WERI-Rb-1 (cell line): ENCODE measurements around the gene ABHD16B.

Experiments used
- DNase-seq: peaks from one replicate; pipeline ENCODE4 v3.0.0-alpha.2; 2020
- H3K27ac ChIP-seq: fragments of 250-450 bp; sonication (Bioruptor Pico); 2 replicates; pipeline ENCODE4 v1.5.1; 2020; ENCODE audit warnings: mild to moderate bottlenecking, moderate library complexity
- H3K27me3 ChIP-seq: fragments of 250-450 bp; sonication (Bioruptor Pico); 2 replicates; pipeline ENCODE4 v1.5.1; 2021; ENCODE audit warnings: mild to moderate bottlenecking, low read depth, moderate library complexity; ENCODE audit not compliant: insufficient read depth, severe bottlenecking
- H3K36me3 ChIP-seq: fragments of 250-450 bp; sonication (Bioruptor Pico); 2 replicates; pipeline ENCODE4 v1.5.1; 2020; ENCODE audit warnings: mild to moderate bottlenecking, moderate library complexity
- H3K4me3 ChIP-seq: 2 replicates; pipeline ENCODE4 v1.5.1; 2011; ENCODE audit warnings: low read depth, mild to moderate bottlenecking, control low read depth, low read length
- H3K9me3 ChIP-seq: fragments of 250-450 bp; sonication (Bioruptor Pico); 2 replicates; pipeline ENCODE4 v1.5.1; 2021; ENCODE audit warnings: mild to moderate bottlenecking, moderate library complexity; ENCODE audit not compliant: severe bottlenecking
- TF ChIP-seq, protein P1 (sequence below): IDR thresholded peaks from 2 replicates; pipeline ENCODE4 v1.5.1; 2011; ENCODE audit warnings: low read depth, mild to moderate bottlenecking, control low read depth, inconsistent platforms, low read length

The ABHD16B gene

DNA sequence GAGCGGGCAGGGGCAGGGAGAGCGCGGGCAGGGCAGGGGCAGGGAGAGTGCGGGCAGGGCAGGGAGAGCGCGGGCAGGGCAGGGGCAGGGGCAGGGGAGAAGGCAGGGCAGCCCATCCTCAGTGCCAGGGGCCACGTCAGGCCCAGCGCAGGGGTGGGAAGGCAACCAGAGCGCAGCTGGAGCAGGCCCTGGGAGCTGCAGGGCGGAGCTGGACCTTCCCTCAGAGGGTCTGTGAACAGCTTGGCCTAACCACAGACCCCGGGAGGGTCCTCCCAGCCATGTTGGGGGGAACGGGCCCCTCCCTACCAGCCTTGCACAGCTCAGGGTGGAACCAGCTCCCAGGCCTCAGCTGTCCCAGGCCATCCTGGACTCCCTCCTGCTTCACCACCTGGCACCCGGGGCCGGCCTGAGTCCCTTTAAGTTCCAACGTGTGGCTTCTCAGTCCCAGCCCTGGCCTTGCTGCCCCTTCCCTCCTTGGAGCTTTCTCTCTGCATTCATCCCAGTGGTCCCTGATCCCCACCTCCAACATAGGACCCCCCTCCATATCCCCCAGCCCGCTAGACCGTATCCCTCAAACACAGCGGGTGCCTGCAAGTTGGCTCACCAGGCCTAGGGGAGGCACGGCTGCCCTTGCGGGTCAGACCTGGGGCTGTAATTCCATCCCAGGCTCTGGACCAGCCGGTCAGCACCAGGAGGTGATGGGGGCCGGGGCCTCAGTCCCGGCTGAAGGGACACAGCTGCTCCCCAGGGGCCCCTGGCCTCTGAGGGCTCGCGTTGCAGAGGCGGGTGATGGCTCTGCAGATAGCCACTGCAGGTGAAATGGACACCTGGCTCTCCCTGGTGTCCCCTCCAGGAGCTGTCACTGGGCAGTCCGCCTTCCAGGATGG, 24.6 kb upstream of the ABHD16B start:
- H3K4me3 ChIP-seq = no peak overlapping the region
- H3K27ac ChIP-seq = no peak overlapping the region
- no peaks in the 10 kb centered on the region for H3K9me3 ChIP-seq
- peak; percentile 30 for DNase-seq
- TF ChIP-seq, protein P1, sequence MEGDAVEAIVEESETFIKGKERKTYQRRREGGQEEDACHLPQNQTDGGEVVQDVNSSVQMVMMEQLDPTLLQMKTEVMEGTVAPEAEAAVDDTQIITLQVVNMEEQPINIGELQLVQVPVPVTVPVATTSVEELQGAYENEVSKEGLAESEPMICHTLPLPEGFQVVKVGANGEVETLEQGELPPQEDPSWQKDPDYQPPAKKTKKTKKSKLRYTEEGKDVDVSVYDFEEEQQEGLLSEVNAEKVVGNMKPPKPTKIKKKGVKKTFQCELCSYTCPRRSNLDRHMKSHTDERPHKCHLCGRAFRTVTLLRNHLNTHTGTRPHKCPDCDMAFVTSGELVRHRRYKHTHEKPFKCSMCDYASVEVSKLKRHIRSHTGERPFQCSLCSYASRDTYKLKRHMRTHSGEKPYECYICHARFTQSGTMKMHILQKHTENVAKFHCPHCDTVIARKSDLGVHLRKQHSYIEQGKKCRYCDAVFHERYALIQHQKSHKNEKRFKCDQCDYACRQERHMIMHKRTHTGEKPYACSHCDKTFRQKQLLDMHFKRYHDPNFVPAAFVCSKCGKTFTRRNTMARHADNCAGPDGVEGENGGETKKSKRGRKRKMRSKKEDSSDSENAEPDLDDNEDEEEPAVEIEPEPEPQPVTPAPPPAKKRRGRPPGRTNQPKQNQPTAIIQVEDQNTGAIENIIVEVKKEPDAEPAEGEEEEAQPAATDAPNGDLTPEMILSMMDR = no peak
- no peaks in the 10 kb centered on the region for H3K27me3 ChIP-seq
- H3K36me3 ChIP-seq = no peaks in the 10 kb centered on the region

DNA sequence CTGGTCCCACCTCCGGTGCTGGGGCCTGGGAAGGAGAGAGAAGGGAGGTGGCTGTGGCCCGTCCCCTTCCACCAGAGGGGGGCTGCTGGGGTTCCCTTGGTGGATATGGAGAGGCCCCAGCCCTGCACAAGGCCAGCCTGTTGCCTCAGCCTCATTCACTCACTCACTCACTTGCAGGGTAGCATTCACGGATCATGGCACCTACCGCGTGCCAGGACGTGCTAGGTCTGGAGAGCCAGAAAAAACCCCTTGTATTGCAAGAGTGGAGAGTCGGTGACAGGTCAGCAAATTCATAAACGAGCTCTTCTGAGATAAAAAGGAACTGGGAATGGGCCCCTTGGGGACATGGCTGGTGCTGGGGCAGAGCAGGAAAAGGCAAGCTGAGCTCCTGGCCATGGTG, 23.8 kb upstream of the ABHD16B start:
- TF ChIP-seq, protein P1 = no peak
- no peaks in the 10 kb centered on the region for H3K27me3 ChIP-seq
- H3K27ac ChIP-seq = no peak overlapping the region
- H3K36me3 ChIP-seq = no peaks in the 10 kb centered on the region
- no peak for DNase-seq
- H3K9me3 ChIP-seq = no peaks in the 10 kb centered on the region
- no peak overlapping the region for H3K4me3 ChIP-seq

DNA sequence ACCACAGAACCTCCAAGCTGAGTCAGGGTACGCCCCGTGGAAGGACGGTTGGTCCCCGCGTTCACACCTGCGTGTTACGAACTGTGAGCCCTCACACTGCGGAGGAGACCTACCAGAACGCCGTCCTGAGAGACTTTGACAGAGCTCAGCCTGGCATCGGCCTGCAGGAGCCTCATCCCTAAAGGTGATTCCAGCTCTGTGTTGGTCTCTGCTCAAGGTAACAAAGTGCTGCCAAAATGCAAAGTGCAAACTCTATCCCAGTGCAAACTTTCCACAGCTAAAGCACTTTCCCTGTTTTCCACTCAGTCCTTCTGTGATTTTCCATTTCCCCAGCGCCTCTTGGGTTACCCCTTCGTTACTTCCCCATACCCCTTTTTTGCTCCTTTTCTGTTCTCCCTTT, 21.7 kb upstream of the ABHD16B start:
- no peaks in the 10 kb centered on the region for H3K9me3 ChIP-seq
- H3K27me3 ChIP-seq = no peaks in the 10 kb centered on the region
- H3K36me3 ChIP-seq = no peaks in the 10 kb centered on the region
- DNase-seq = no peak
- TF ChIP-seq, protein P1 = no peak
- no peak overlapping the region for H3K27ac ChIP-seq
- no peak overlapping the region for H3K4me3 ChIP-seq

DNA sequence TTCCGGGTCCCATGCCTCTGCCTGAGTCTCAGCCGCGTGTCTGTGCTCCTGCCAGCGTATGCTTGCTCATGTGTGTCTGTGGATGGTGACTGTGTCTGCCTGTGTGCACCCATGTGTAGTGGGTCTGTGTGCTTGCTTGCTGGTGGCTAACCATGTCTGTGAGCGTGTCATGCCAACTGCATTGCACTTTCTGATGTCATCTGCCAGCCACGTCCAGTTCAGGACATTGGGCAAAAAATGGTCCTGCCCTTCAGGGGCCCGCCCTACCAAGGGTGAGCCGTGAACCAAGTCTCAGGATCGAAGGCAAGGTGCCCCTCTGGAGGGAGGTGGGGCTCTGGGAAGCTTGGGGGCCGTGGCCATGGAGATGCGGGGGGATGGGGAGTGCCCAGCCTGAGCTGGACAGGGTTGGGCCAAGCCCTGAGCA, 20.9 kb upstream of the ABHD16B start:
- TF ChIP-seq, protein P1 = no peak
- no peak overlapping the region for H3K27ac ChIP-seq
- H3K36me3 ChIP-seq = no peaks in the 10 kb centered on the region
- no peaks in the 10 kb centered on the region for H3K27me3 ChIP-seq
- no peaks in the 10 kb centered on the region for H3K9me3 ChIP-seq
- DNase-seq = no peak
- H3K4me3 ChIP-seq = no peak overlapping the region

DNA sequence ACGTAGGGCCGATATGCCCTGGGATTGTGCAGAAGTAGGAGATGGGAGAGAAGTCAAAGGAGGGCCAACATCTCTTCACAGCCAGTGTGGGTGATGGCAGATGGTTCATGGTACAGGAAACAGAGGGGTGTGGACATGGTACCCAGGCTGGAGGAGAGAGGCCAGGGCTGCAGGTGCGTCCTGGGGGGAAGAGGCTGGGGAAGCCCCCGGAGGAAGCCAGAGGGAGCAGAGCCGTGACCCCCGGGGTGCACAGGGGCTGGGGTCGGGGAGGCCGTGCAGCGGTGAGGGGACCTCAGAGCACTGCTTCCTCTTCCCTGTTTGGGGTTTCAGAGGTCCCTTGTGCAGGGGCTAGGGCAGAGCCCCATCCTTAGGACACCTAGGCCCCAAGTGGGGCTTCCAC, 19.0 kb upstream of the ABHD16B start:
- Histone ChIP-seq H3K9me3 (no peaks in the 10 kb centered on the region), H3K36me3 (no peaks in the 10 kb centered on the region), H3K4me3 (no peak overlapping the region), H3K27ac (no peak overlapping the region), H3K27me3 (no peaks in the 10 kb centered on the region)
- DNase-seq = no peak
- TF ChIP-seq, protein P1 = no peak
